ENCODE measurements around the gene SYNGR2. TPM values are rescaled to one million over a fixed set of nuclear protein-coding genes. Genes with fewer than 3 reads are reported as not detected.

Gene SYNGR2
- total RNA-seq, 2 donors from 2014 or later, result 49.5 to 68.1 TPM

GRCh38 chr17:78125976-78126894 is 42.1 kb upstream of the SYNGR2 start:
- H3K4me3 Mint-ChIP-seq, result peak overlapping the region; percentile 93
- H3K4me1 Mint-ChIP-seq, result peaks cover 65% of the 10 kb centered on the region
- DNase-seq (no peak), ATAC-seq (no peak)
- H3K36me3 Mint-ChIP-seq (ENCODE audit: low read depth), result peaks cover 19% of the 10 kb centered on the region
- H3K27me3 Mint-ChIP-seq, result no peaks in the 10 kb centered on the region
- peak overlapping the region; percentile 92 for H3K27ac Mint-ChIP-seq
- no peaks in the 10 kb centered on the region for H3K9me3 ChIP-seq (ENCODE audit: control insufficient read depth, low read length, poor library complexity, severe bottlenecking)

GRCh38 chr17:78126895-78127238 is 41.5 kb upstream of the SYNGR2 start:
- peaks cover 15% of the 10 kb centered on the region for H3K36me3 Mint-ChIP-seq (ENCODE audit: low read depth)

GRCh38 chr17:78127239-78127887 is 41.0 kb upstream of the SYNGR2 start:
- Mint-ChIP-seq H3K36me3 (ENCODE audit: low read depth) (peaks cover 15% of the 10 kb centered on the region), H3K27ac (peak overlapping the region; percentile 92), H3K4me3 (peak overlapping the region; percentile 93), H3K27me3 (no peaks in the 10 kb centered on the region), H3K4me1 (peaks cover 58% of the 10 kb centered on the region)
- H3K9me3 ChIP-seq (ENCODE audit: control insufficient read depth, low read length, poor library complexity, severe bottlenecking), result no peaks in the 10 kb centered on the region
- ATAC-seq (peak; percentile 30), DNase-seq (peak; percentile 46 to 50 (median 49))

More at GRCh38 chr17:78126895-78127238, 41.5 kb upstream of the SYNGR2 start:
- ATAC-seq, result no peak
- DNase-seq, result no peak
- Mint-ChIP-seq H3K4me3 (peak overlapping the region; percentile 93), H3K27ac (peak overlapping the region; percentile 92), H3K27me3 (no peaks in the 10 kb centered on the region), H3K4me1 (peaks cover 60% of the 10 kb centered on the region)
- no peaks in the 10 kb centered on the region for H3K9me3 ChIP-seq (ENCODE audit: control insufficient read depth, low read length, poor library complexity, severe bottlenecking)

- Mint-ChIP-seq H3K4me3 (peak overlapping the region; percentile 93), H3K36me3 (ENCODE audit: low read depth) (peaks cover 13% of the 10 kb centered on the region), H3K27ac (peak overlapping the region; percentile 92), H3K27me3 (no peaks in the 10 kb centered on the region), H3K4me1 (peaks cover 57% of the 10 kb centered on the region)
- no peak for DNase-seq
- no peaks in the 10 kb centered on the region for H3K9me3 ChIP-seq (ENCODE audit: control insufficient read depth, low read length, poor library complexity, severe bottlenecking)
- ATAC-seq, result no peak
Measured at GRCh38 chr17:78127888-78128550, 40.4 kb upstream of the SYNGR2 start.

GRCh38 chr17:78128551-78129350 is 39.6 kb upstream of the SYNGR2 start, which contains the start of gene TMC6:
Gene TMC6 (minus strand): TSS chr17:78128755. CDS start chr17:78126832, 1,923 bp downstream.
- DNase-seq, result peak; percentile 58 to 71 (median 68)
- Mint-ChIP-seq H3K4me3 (peak within 1 kb of the TSS; percentile 99), H3K36me3 (ENCODE audit: low read depth) (peaks cover 7% of the 10 kb centered on the region), H3K27me3 (no peaks in the 10 kb centered on the region), H3K27ac (peak within 1 kb of the TSS; percentile 95), H3K4me1 (peaks cover 57% of the 10 kb centered on the region)
- peak; percentile 39 for ATAC-seq
- H3K9me3 ChIP-seq (ENCODE audit: control insufficient read depth, low read length, poor library complexity, severe bottlenecking), result no peaks in the 10 kb centered on the region

- ATAC-seq (peak; percentile 5), DNase-seq (no peak)
- Mint-ChIP-seq H3K36me3 (ENCODE audit: low read depth) (peaks cover 9% of the 10 kb centered on the region), H3K4me1 (peaks cover 57% of the 10 kb centered on the region), H3K27ac (peak overlapping the region; percentile 95), H3K4me3 (peak overlapping the region; percentile 99), H3K27me3 (no peaks in the 10 kb centered on the region)
- H3K9me3 ChIP-seq (ENCODE audit: control insufficient read depth, low read length, poor library complexity, severe bottlenecking), result no peaks in the 10 kb centered on the region
Measured at GRCh38 chr17:78129351-78130089, 38.9 kb upstream of the SYNGR2 start.

GRCh38 chr17:78130090-78130436 is 38.3 kb upstream of the SYNGR2 start:
- ATAC-seq, result peak; percentile 1
- Mint-ChIP-seq H3K4me3 (peak overlapping the region; percentile 99), H3K27ac (peak overlapping the region; percentile 95), H3K36me3 (ENCODE audit: low read depth) (peaks cover 9% of the 10 kb centered on the region), H3K4me1 (peaks cover 56% of the 10 kb centered on the region), H3K27me3 (no peaks in the 10 kb centered on the region)
- H3K9me3 ChIP-seq (ENCODE audit: control insufficient read depth, low read length, poor library complexity, severe bottlenecking), result no peaks in the 10 kb centered on the region
- no peak for DNase-seq

- peaks cover 9% of the 10 kb centered on the region for H3K36me3 Mint-ChIP-seq (ENCODE audit: low read depth)
- peak; percentile 51 to 71 (median 65) for DNase-seq
- ATAC-seq, result peak; percentile 67
- no peaks in the 10 kb centered on the region for H3K9me3 ChIP-seq (ENCODE audit: control insufficient read depth, low read length, poor library complexity, severe bottlenecking)
- H3K4me3 Mint-ChIP-seq, result peak within 1 kb of the TSS; percentile 99
- H3K27ac Mint-ChIP-seq, result peak within 1 kb of the TSS; percentile 95
- peaks cover 56% of the 10 kb centered on the region for H3K4me1 Mint-ChIP-seq
- no peaks in the 10 kb centered on the region for H3K27me3 Mint-ChIP-seq
Measured at GRCh38 chr17:78130437-78131101, 37.8 kb upstream of the SYNGR2 start, which contains the start of gene TMC8. Gene TMC8 (plus strand): TSS chr17:78130771. CDS start chr17:78131589, 818 bp downstream.

GRCh38 chr17:78131172-78132083 is 37.0 kb upstream of the SYNGR2 start:
- no peak for ATAC-seq
- no peaks in the 10 kb centered on the region for H3K27me3 Mint-ChIP-seq
- peaks cover 57% of the 10 kb centered on the region for H3K4me1 Mint-ChIP-seq
- H3K27ac Mint-ChIP-seq, result peak overlapping the region; percentile 95
- DNase-seq, result no peak
- no peaks in the 10 kb centered on the region for H3K9me3 ChIP-seq (ENCODE audit: control insufficient read depth, low read length, poor library complexity, severe bottlenecking)
- H3K4me3 Mint-ChIP-seq, result peak overlapping the region; percentile 99
- H3K36me3 Mint-ChIP-seq (ENCODE audit: low read depth), result peaks cover 11% of the 10 kb centered on the region

GRCh38 chr17:78132084-78132676 is 36.2 kb upstream of the SYNGR2 start:
- Mint-ChIP-seq H3K36me3 (ENCODE audit: low read depth) (peaks cover 11% of the 10 kb centered on the region), H3K27ac (peak overlapping the region; percentile 98), H3K4me1 (peaks cover 59% of the 10 kb centered on the region), H3K27me3 (no peaks in the 10 kb centered on the region), H3K4me3 (peak overlapping the region; percentile 99)
- DNase-seq (peak; percentile 40 to 54 (median 44)), ATAC-seq (peak; percentile 5)
- H3K9me3 ChIP-seq (ENCODE audit: control insufficient read depth, low read length, poor library complexity, severe bottlenecking), result no peaks in the 10 kb centered on the region
